Activated CD4-positive, alpha-beta T cell treated with anti-CD3 and anti-CD28 coated beads, Interleukin-2, amount 50 U/mL, for 1 hour (primary cell): ENCODE measurements around the gene KIAA0753.

ENCODE experiments used
- DNase-seq: peaks from one replicate; pipeline ENCODE4 v3.0.0-alpha.2; 2020

The KIAA0753 gene

DNA sequence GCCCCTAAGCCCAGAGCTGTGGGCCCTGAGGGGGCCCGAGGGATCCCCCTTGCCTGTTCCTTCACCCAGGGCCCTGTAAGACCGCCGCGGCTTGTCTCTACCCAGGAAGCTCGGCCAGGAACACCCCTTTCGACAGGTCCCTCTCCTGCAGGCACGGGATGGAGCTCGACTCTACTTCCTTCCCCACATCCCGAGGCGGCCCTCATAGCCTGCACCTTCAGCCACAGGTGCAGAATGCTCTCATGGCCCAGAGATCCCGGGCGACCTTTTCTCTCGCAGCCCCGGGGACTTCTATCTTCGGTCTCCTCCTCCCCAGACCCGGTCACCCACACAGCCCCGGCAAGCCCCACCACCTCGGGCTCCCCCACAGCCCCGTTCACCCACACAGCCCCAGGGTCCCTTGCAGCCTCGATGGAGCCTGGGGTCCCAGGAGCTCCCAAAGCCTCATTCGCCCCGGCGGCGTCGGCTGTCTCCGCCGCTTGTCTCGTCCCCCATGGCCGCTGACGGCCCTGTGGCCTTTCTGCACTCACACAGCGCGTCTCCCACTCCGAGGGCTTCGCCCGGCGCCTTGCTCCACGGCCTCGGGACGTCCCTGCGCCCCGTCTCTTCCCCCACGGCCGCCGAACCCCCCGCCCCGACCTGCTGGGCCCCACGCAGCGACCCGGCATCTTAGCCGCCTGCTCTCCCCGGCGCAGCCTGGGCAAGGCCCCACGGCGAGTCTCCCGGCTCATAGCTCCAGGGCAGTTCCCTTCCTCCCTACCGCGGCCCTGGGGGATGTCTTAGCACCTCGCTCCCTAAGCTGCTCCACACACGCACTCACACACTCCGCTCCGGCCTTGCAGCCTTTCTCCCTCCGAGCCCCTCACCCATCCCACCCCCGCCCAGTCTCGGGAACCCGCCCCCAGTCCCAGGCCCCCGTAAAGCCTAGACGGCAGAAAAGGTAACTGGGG lies 650 bp downstream of the KIAA0753 start:
- no peak for DNase-seq

DNA sequence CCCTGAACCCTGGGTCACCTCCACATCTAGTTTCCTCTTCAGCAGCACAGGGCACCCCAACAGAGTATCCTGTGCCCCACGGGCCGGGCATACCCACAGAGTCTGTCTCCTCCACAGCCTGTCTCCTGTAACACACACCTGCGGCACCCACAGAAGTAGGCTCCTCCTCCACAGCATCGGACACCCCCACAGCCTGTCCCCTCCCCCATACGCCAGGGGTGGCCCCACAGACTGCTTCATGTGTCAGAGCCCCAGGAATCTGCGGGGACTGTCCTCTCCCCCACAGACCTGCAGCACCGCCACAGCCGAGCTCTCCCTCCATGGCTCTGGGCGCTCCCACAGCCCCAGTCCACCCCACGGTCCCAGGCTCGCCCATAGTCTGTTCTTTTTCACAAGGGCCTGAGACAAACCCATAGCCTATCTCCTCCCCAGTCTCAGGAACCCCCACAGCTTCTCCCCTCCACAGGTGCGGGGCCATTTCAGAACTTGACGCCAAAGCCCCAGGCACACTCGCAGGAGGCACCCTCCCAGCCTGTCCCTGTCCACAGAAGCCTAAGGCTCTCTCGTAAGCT lies 1.4 kb downstream of the KIAA0753 start:
- no peak for DNase-seq

DNA sequence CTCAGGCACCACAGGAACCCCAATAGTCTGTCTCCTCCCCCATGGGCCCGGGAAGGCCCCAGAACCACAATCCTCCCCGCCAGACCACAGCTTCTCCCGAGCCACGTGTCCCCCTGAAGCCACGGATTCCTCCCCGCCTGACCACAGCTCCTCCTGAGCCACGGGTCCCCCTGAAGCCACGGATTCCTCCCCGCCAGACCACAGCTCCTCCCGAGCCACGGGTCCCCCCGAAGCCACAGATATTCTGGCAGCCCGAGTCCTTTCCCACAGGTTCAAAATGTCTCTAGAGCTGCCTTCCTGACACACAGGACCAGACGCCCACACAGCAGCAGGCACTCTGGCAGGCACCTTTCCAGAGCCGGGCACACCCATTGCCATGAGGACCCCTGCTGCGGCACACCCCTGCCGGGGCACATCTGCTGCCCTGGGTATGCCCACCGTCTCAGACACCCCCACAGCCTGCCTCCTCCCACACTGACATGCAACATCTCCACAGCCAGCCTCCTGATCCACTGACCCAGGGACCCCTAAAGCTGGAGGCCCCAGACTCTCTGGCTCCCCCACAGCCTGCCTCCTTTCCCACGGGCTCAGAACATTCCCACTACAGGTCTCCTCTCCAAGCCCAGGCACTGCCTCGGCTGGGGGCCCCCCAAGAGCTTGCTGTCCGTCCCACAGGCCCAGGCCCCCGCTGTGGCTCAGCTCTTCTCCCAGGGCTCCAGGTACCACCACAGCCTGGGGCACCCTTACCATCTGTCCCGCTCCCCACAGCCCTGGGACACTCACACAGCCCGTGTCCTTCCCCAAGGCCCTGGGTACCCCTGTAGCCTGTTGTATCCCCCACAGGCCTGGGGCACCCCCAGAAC lies 2.2 kb downstream of the KIAA0753 start:
- no peak for DNase-seq

DNA sequence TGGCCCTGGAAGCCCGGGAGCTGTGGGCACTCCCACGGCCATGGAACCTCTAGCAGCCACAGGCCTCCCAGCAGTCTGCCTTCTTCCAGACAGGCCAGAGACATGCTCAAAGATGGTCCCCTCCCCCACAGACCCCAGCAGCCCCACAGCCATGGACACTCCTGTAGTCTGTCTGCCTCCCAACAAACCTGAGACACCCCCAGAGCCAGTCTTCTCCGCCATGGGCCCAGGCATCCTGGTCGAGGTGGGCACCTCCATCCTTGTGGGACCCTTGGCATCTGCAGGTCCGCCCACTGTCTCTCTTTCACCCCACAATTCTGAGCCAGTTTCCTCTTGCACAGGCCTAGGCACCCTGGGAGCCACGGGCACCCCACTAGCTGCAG lies 3.1 kb downstream of the KIAA0753 start:
- DNase-seq = no peak

DNA sequence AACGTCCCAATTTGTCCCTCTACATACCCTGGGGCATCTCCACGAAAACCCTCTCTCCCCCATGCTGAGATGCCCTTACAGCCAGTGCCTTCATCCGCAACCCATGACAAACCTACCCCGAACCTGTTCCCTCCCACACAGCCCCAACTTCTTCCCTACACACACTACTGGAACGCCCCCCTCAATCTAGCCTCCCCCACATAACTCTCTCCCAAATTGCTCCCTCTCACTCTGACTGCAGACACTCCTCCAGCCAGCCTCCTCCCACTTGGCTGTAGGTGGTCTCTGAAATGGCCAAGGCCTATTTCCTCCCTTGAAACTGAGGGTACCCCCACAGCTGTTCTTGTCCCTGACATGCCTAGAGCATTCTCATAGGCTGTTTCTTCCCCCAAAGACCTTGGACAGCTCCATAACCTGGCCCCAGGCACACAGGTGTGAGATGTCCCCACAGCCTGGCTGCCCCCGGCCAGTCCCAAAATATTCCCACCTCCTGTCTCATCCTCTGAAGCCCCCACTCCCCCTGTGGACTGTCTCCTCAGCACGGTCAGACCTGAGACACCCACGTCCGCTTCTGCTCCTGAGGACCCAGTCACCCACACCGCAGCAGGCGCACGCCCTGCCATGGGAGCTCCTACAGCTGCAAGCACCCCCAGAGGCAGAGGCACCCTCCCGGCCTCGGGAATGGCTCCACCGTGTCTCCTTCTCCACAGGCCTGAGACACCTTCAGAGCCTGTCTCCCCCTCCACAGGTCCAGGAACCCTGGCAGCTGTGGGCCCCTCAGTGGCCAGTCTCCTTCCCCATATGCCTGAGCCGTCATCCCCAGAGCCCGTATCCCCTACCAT lies 3.7 kb downstream of the KIAA0753 start:
- no peak for DNase-seq

DNA sequence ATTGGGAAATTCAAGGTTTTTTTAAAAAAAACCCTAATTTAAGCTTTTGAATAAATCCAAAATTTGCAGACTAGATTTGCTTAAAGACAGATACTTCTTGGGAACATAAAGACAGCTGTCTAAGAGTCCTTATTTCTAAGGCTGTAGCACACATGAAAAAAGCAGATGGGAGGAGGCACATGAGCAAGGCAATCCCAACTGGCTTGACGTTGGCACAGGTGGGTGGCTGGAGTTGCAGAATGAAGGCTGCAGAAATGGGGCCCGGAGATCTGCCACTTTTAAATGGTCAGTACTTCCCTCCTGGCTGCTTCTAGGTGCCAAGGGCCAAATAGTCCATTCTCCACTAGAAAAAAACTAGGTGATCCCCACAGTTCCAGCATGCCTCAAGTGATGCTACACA lies 4.4 kb downstream of the KIAA0753 start:
- no peak for DNase-seq

DNA sequence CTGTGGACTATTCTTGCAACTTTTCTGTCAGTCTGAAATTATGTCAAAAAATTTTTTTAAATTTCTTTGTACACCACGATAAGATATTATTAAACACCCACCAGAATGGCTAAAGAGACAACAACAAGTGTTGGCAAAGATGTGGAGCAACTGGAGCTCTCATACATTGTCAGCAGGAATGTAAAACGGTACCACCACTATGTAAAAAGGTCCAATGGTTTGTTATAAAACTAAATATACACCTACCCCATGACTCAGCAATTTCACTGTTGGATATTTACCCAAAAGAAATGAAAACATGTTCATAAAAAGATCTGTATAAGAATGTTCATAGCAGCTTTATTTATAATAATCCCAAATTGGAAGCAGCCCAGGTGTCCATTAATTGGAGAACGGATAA lies 7.2 kb downstream of the KIAA0753 start:
- no peak for DNase-seq

DNA sequence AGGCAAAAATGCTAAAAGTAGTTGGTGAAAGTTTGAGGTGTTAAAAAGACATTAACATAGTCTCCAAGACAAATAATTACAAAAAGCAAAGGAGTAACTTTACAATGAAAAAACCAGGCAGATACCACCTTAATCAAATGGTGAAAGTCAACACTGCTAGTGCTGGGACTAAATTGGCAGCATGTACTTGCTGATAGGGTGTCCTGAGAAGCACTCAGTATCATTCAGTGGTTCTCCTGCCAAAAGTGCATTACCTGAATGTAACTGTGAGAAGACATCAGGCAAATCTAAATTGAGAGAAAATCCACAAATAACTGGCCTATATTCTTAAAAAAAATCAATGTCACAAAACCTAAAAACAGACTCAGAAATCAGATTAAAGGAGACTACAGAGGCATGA lies 8.0 kb downstream of the KIAA0753 start:
- DNase-seq = no peak

DNA sequence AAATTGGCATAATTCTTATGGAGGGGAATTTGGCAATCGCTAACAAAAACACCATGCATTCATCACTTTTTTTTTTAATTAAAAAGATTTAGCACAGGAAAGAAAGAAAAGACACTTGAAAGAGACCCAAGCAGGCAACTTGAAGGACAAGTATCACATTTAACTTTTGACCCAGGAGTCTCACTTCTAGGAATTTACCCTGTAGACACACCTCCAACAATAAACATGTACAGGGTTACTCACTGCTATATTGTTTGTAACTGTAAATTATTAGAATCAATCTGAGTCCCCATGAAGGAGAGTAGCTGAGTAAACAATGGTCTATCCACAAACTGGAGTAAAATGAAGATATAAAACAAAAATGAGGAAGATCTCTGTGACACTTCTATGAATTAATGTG lies 10.1 kb downstream of the KIAA0753 start:
- DNase-seq = no peak

DNA sequence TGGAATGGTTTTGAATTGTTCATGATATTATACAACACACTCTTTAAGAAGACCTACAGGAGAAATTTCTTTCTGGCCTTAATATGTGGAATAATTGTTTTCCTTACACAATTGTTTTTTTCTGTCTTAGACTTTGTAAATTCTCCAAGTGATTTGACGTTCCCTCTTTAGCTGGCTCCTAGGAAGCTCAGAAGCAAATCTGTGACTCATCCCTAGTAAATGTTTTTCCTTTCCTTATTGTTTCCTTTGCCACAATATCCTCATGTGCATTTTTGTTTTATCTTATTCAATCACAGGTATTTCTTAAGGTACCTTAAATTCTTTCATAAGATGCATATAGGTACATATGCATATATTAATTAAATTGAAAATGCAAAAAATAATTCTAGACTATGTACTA lies 13.5 kb downstream of the KIAA0753 start:
- no peak for DNase-seq

DNA sequence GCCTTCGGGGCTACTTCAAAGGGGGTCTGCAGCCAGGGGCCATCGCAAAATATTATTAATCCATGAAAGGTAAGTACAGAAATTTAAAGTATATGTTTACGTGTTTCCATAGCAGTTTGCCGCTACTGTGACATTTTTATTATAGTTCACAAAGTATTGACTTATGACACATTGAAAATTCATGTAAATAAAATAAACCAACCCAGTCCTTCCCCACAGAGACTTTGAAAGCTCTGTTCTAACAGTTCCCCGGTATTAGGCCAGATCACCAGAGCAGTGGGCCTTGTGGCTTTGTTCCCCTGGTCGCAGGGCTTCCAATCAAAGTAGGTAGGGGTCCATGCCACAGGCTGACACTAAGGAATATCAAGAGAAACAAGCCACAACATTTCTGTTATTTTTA lies 13.9 kb downstream of the KIAA0753 start:
- DNase-seq = no peak

DNA sequence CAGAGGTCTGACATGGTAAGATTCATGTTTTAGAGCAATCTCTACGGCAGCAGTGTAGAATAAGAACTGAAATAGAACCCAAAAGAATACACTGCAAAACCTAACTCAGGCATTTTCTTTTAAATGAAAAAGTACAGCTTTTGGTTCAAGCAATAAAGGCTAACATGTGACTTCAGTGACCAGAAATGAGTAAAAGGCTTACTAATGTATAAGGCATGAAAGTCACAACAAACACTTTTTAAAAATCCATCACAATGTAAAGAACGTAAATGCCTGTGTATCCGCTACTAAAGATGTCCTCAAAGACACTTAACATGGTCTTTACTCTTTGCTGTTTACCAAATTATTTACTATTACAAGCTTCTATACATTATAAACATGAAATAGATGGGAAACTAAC lies 16.6 kb downstream of the KIAA0753 start:
- DNase-seq = no peak

DNA sequence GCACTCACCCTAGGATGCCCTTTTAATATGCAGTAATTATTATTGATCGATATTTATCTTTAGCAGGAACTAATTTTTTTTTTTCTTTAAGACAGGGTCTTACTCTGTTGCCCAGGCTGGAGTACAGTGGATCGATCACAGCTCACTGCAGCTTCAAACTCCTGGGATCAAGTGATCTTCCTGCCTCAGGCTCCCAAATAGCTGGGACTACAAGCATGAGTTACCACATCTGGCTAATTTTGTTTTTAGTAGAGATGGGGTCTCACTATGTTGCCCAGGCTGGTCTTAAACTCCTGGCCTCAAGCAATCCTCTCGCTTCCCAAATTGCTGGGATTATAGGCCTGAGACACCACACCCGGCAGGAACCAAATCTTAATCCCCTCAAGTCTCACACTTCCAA lies 29.3 kb downstream of the KIAA0753 start:
- no peak for DNase-seq

DNA sequence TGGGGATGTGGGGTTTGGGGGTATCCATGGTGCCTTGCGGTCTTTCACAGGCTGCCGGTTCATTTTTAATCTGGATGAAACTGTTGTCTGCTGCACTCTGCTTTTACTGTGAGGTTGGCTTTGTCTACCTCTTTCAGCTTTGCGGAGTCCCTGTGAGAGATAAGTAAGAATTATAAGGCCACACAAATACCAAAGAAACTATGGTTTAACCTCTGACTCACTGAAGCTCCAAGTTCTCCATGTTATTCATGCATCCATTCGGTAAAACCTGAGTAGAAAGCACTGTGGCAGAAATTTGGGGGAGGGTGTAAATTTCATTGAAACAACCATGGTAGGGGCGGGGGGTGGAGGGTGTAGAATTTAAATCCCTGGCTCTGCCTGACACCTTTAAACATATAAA lies 30.5 kb downstream of the KIAA0753 start:
- DNase-seq = no peak

DNA sequence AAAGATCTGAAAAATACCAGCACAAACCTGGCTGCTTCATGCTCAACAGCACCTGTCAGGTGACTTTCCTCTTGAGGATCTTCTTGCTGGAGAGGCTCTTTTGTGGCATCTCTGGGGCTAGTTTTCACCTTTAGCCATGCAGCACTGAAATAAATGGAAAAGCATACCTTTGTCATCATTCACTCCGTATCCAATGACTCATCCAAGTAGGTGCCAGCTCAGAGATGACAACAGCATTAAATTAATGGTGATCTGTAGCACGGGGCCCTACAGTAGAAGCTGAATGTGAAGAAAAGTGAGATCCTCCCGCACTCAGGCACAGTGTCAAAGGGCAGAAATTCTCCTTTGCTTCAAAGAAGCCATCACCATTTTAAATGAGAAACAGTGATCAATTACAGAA lies 32.2 kb downstream of the KIAA0753 start:
- no peak for DNase-seq

DNA sequence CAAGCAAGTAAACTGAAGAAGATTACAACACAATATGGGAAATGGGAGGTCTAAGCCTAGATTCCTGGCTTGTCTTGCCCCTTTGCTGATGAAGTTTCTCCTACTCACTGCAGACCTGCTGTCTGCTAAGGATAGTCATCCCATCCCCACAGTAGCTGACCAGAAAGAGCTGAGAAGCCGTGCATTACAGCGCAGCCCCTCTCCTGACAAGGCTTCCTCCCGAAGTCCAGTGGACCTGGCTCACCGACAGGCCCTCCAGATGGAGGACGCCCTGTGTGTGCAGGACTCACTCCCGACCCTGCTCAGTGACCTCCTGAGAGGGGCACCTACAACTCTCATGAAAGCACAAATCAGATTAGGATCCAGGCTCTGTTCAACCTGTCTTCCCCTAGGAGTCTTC lies 35.4 kb downstream of the KIAA0753 start:
- no peak for DNase-seq

DNA sequence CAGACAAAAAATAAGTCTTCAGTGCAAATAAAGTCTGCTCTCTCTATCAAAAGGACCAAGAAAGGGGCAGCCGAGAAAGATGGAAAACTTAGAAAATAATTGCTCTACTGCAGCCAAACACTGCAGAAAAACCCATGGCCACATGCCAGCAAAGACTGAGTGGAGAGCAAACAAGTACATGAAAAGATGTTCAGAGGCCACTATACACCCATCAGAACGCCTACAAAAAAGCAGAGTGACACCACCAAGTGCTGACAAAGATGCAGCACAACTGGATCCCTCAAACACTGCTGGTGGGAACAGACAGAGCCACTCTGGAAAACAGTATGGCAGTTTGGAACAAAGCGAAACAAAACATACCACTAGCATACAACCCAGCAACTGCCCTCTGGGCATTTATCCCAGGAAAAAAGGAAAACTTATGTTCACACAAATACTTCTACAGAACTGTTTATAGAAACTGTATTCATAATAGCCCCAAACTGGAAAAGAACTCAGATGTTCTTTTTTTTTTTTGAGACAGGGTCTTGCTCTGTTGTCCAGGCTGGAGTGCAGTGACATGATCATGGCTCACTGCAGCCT lies 36.7 kb downstream of the KIAA0753 start:
- DNase-seq = no peak

DNA sequence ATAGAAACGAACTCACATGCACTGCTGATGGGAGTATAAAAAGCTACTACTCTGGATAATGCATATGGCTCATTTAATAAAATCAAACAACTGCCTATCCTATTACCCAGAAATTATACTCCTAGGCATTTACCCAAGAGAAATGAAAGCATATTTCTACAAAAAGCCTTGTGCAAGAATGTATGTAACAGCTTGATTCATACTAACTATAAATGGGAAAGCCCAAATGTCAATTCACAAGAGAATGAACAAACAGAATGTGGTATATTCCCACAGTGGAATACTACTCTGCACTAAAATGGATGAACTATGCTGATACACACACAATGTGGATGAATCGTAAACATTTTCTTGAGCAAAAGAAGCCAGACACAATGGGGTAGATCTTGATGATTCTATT lies 38.4 kb downstream of the KIAA0753 start:
- no peak for DNase-seq

DNA sequence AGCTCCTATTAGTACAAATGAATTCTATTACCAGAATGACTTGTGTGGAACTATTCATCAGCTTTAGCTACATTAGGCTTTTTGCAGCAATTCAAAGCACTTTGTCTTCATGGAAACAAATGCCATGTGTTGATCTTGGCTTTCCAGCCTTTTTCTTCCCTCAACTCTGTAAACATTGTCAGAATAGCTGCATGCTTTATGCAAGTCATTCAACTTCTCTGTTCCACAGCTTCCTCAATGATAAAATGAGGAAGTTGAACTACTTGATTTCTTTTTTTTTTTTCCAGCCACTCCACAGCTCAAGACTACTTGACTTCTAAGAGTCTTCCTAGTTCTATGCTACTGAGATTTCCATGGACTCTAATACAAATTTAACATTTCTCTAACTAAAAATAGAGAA lies 41.1 kb downstream of the KIAA0753 start:
- no peak for DNase-seq

DNA sequence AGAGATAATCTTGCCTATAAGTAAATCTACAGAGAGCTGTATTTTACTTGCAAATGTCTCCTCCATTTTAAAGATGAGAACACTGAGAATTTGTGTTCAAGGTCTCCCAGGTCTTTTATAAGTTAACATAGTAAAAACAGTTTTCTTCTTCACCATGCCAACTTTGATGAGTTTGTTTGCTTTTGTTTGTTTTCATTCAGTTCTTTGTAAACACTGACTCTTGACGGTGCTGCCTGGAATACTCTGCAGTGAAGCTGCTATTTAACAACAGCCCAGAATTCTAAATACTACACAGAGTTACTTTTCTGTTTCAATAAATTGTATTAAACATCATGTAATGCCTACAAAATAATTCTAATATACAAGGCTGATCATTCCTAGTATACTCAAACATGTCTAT lies 42.8 kb downstream of the KIAA0753 start:
- DNase-seq = no peak

DNA sequence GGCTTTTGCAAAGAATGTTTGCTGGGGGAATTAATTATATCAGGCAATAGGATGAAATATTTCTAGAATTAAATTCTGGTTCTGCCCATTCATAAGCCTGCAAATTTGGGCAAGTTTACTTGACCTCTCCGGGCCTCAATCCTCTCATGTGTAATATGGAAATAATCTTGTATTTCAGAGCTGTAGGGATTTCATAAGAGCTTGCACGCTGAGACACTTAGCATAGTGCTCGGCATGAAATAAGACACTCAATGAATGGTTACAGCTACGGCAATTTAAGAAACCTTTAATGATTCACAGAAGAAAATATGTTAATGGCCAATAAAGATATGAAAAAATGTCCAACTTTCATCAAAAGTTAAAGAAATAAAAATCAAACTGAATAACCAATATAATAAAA lies 43.6 kb downstream of the KIAA0753 start:
- DNase-seq = no peak

DNA sequence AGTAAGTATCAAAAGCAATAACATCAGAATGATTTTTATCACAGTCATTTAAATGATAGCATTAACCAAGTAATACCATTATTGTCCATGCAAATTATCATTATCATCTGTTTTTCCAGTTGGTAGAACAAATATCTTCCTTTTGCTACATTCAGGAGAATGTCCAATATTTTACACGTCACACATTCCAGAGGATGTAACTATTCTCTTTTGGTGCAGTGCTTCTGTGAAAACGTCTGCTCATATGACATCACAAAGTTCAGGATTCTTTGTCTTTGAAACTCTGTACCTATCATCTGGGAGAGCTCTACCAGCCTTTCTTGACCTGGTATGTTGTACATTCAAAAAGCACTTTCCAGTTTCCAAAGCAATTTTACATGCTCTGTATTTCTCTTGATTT lies 44.0 kb downstream of the KIAA0753 start:
- DNase-seq = no peak
